ENCODE results near the gene SEMA4A.
A peak's percentile ranks its signal among the peaks of the same experiment; 100 is the strongest.
"Not testable (repeated sequence)": the region's sequence is repeated elsewhere in the genome, so short reads cannot be mapped to it uniquely, and the experiment has no call there.

Gene SEMA4A

GRCh38 chr1:156125544-156125943 lies 27.8 kb upstream of the SEMA4A start:
- H3K36me3 Mint-ChIP-seq; H3K27me3 Mint-ChIP-seq; H3K27ac Mint-ChIP-seq; H3K9me3 Mint-ChIP-seq (ENCODE audit: low read depth): not testable (repeated sequence)
- H3K4me1 Mint-ChIP-seq (ENCODE audit: low read depth): peaks cover 73% of the 10 kb centered on the region
- peak overlapping the region; percentile 59 for H3K4me3 Mint-ChIP-seq

DNA sequence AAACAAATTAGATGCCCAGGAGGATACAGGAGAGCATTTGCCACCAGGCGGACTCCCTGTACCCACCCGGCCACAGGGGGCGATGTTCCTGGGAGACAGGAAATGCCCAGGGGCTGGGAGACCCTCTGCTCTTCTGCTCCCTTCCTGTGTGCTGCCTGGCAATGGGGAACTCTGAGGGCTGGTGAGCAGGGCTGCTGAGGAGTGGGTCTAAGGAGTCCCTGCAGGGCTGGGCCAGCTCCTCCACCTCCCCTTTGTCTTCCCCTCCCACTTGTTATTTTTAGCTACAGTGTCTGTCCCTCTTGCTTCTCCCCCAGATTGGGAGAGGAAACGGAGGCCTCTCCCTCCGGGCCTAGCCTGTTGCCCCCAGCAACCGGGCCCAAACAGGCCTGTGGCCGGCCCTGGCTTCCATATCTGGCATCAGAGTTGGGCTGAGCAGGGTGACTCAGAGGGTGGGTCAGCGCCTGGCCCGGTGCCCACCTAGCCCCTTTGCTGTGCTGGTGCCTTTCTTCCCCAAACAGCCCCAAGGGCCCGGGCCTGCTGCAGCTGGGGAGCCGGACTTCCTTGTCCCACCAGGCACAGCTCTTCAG lies 27.2 kb upstream of the SEMA4A start:
- Mint-ChIP-seq H3K4me3 (peak overlapping the region; percentile 36), H3K27ac (no peak overlapping the region), H3K36me3 (peaks cover 2% of the 10 kb centered on the region), H3K9me3 (ENCODE audit: low read depth) (no peaks in the 10 kb centered on the region), H3K4me1 (ENCODE audit: low read depth) (peaks cover 72% of the 10 kb centered on the region), H3K27me3 (no peaks in the 10 kb centered on the region)

DNA sequence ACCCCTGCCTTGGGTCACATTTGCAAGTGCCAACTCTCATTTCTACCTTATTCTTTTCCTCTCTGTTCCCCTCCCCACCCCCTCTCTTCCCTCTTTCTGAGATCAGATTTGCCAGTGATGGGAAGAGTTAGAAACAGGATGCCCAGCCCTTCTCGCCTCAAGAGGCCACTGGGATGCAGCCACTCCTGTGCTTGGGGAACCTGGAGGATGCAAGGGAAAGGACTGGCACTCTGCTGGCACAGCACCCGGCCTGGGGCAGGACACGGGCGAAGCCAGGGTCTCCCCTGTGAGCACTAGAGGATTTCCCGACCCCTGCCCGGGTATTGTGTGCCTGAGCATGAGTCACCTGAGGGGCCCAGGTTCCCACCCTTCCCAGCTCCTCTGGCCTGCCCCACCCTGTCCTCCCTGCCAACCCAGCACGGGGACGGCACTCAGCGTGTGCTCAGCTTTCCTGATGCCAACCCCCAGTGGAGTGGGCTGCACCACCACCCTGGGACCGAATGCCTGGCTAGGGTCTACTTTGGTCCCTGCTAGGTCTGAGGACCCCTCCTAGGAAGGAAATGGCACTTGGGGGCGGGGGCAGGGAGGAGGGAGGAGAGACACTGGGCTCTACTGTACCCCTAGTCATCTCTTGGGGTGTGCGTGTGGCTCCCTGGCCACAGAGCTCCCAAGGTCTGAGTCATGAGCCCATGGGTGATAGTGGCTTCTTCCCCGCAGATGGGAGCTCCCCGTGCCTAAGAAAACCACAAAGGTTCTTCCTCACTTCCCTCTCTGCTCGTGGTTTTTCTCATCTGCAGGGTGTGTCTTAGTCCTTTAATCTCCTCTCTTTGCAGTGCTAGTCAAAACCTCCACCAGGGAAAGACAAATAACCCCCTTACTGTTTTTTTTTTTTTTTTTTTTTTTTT lies 26.5 kb upstream of the SEMA4A start:
- Mint-ChIP-seq H3K36me3 (peaks cover 2% of the 10 kb centered on the region), H3K9me3 (ENCODE audit: low read depth) (no peaks in the 10 kb centered on the region), H3K4me1 (ENCODE audit: low read depth) (peaks cover 72% of the 10 kb centered on the region), H3K27ac (peak overlapping the region; percentile 64), H3K4me3 (peak overlapping the region; percentile 72), H3K27me3 (no peaks in the 10 kb centered on the region)

DNA sequence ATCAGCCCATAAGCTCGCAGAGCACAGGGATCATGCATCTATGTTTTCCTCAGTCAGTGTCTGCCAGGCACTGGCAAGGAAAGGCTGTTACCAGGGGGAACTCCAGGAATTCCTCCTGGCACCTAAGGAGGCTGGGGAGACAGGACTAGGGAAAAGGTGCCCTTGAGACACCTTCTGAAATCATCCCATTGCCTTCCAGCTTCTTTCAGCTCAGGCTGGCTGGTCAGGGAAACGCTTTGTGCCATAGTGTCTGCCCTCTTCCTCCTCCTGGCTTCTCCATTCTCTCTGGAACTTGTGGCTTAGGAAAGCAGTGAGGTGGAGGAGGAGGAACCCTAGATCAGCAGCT lies 25.1 kb upstream of the SEMA4A start:
- Mint-ChIP-seq H3K4me1 (ENCODE audit: low read depth) (peaks cover 64% of the 10 kb centered on the region), H3K9me3 (ENCODE audit: low read depth) (no peaks in the 10 kb centered on the region), H3K36me3 (no peaks in the 10 kb centered on the region), H3K27me3 (no peaks in the 10 kb centered on the region), H3K4me3 (peak overlapping the region; percentile 52), H3K27ac (no peak overlapping the region)

GRCh38 chr1:156128654-156129597 lies 24.5 kb upstream of the SEMA4A start:
- no peaks in the 10 kb centered on the region for H3K27me3 Mint-ChIP-seq
- H3K27ac Mint-ChIP-seq: no peak overlapping the region
- no peaks in the 10 kb centered on the region for H3K36me3 Mint-ChIP-seq
- no peaks in the 10 kb centered on the region for H3K9me3 Mint-ChIP-seq (ENCODE audit: low read depth)
- H3K4me1 Mint-ChIP-seq (ENCODE audit: low read depth): peaks cover 57% of the 10 kb centered on the region
- H3K4me3 Mint-ChIP-seq: peak overlapping the region; percentile 52

DNA sequence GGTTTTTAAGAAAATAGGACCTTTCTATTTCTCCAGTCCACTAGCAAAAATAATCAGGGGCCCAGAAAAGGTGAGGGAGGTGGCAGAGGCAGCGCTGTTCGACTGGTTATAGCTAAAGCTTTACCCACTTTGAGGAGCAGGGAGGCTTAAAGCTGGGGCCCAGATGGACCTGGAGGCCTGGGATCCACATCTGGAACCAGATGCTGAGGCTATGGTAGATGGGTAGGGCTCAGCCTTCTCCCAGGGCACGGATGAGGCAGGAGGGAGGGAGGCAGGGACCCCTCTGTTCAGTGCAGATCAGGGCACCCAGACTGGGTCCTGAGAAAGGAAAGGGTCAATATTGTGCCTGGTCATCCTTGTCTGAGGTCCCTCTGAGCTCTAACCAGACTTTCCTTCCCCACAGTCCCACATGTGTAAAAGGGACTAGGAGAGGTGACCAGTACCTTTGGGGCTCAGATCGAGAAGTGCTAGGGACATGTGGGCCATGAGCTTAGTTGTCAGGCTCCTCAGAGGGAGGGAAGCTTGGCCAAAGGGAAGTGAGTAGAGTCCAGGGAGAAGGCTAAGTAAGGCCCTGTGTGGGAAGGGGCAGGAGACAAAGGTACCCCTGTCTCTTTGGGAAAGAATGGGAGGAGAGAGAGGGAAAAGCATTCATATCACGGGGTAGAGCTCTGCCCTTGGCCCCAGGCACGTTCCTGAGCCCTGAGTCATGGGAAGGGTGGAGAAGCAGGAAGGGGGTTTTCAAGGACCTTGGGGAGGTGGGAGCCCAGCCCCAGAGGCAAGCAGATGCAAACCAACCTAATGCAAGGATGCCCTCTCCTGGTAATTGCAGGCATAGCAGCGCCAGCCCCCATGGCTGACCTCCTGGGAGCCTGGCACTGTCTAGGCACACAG lies 23.5 kb upstream of the SEMA4A start:
- Mint-ChIP-seq H3K4me3 (no peak overlapping the region), H3K4me1 (ENCODE audit: low read depth) (peaks cover 47% of the 10 kb centered on the region), H3K9me3 (ENCODE audit: low read depth) (no peaks in the 10 kb centered on the region), H3K27ac (peak overlapping the region; percentile 70), H3K36me3 (no peaks in the 10 kb centered on the region), H3K27me3 (no peaks in the 10 kb centered on the region)

DNA sequence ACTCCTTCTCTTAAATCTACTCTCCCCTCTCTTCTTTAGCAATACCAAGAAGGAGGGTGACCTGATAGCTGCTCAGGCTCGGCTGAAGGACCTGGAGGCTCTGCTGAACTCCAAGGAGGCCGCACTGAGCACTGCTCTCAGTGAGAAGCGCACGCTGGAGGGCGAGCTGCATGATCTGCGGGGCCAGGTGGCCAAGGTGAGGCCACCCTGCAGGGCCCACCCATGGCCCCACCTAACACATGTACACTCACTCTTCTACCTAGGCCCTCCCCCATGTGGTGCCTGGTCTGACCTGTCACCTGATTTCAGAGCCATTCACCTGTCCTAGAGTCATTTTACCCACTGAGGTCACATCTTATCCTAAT lies 22.8 kb upstream of the SEMA4A start:
- H3K27me3 Mint-ChIP-seq: no peaks in the 10 kb centered on the region
- H3K4me3 Mint-ChIP-seq: no peak overlapping the region
- peaks cover 43% of the 10 kb centered on the region for H3K4me1 Mint-ChIP-seq (ENCODE audit: low read depth)
- H3K27ac Mint-ChIP-seq: no peak overlapping the region
- no peaks in the 10 kb centered on the region for H3K9me3 Mint-ChIP-seq (ENCODE audit: low read depth)
- H3K36me3 Mint-ChIP-seq: no peaks in the 10 kb centered on the region

GRCh38 chr1:156134716-156135435 lies 18.5 kb upstream of the SEMA4A start:
- no peak overlapping the region for H3K27ac Mint-ChIP-seq
- no peaks in the 10 kb centered on the region for H3K27me3 Mint-ChIP-seq
- no peak overlapping the region for H3K4me3 Mint-ChIP-seq
- H3K4me1 Mint-ChIP-seq (ENCODE audit: low read depth): peaks cover 8% of the 10 kb centered on the region
- no peaks in the 10 kb centered on the region for H3K9me3 Mint-ChIP-seq (ENCODE audit: low read depth)
- H3K36me3 Mint-ChIP-seq: peaks cover 6% of the 10 kb centered on the region

GRCh38 chr1:156135930-156136871 lies 17.2 kb upstream of the SEMA4A start:
- H3K36me3 Mint-ChIP-seq: peaks cover 6% of the 10 kb centered on the region
- H3K27ac Mint-ChIP-seq: no peak overlapping the region
- no peaks in the 10 kb centered on the region for H3K9me3 Mint-ChIP-seq (ENCODE audit: low read depth)
- no peaks in the 10 kb centered on the region for H3K4me1 Mint-ChIP-seq (ENCODE audit: low read depth)
- H3K4me3 Mint-ChIP-seq: no peak overlapping the region
- H3K27me3 Mint-ChIP-seq: no peaks in the 10 kb centered on the region

- H3K27ac Mint-ChIP-seq: no peak overlapping the region
- no peaks in the 10 kb centered on the region for H3K27me3 Mint-ChIP-seq
- no peaks in the 10 kb centered on the region for H3K9me3 Mint-ChIP-seq (ENCODE audit: low read depth)
- H3K4me1 Mint-ChIP-seq (ENCODE audit: low read depth): no peaks in the 10 kb centered on the region
- no peak overlapping the region for H3K4me3 Mint-ChIP-seq
- peaks cover 6% of the 10 kb centered on the region for H3K36me3 Mint-ChIP-seq
These were observed 16.4 kb upstream of the SEMA4A start for GRCh38 chr1:156136970-156137483.

DNA sequence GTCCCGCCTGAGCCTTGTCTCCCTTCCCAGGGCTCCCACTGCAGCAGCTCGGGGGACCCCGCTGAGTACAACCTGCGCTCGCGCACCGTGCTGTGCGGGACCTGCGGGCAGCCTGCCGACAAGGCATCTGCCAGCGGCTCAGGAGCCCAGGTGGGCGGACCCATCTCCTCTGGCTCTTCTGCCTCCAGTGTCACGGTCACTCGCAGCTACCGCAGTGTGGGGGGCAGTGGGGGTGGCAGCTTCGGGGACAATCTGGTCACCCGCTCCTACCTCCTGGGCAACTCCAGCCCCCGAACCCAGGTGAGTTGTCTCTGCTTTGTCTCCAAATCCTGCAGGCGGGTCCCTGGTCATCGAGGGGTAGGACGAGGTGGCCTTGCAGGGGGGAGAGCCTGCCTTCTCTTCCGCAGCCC lies 14.9 kb upstream of the SEMA4A start:
- H3K4me3 Mint-ChIP-seq: no peak overlapping the region
- no peaks in the 10 kb centered on the region for H3K27me3 Mint-ChIP-seq
- H3K9me3 Mint-ChIP-seq (ENCODE audit: low read depth): no peaks in the 10 kb centered on the region
- H3K4me1 Mint-ChIP-seq (ENCODE audit: low read depth): no peaks in the 10 kb centered on the region
- no peak overlapping the region for H3K27ac Mint-ChIP-seq
- peaks cover 6% of the 10 kb centered on the region for H3K36me3 Mint-ChIP-seq

DNA sequence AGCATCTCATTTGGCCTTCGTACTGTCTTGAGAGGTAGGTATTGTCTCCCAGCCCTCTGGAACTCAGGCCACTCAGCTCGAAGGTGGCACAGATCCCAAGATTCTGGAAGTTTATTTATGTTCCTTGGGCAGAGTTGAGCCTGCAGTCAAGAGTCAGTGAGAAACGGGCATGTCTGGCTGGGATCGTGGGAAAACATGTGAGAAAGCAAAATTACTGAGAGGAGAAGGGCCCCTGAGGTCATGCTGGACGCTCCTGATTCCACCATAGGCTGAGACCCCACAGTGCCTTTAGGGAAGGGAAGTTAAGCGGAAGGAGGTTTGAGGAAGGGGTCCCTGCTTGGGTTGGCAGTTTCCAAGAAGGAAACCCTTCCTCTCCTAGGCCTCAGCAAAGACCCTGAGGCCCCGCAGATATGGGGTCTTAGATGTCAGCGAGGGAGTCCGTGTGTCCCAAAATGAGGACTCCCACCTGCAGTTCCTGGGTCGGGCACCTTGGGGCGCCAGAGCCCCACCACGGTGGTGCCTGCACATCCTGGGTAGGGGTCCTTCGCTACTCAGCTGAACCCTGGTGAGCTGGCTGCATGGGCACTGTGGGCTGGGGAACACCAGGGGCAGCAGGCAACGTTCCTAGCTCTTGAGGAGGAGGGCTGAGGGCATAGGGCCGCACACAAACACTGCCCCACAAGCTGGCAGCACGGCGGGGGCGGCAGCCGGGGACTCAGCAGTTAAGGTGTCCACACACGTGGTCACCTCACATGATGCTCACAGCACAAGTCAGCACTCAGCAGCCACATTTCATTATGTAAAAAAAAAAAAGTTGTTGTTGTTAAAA lies 12.3 kb upstream of the SEMA4A start:
- peaks cover 6% of the 10 kb centered on the region for H3K36me3 Mint-ChIP-seq
- H3K27ac Mint-ChIP-seq: no peak overlapping the region
- no peaks in the 10 kb centered on the region for H3K27me3 Mint-ChIP-seq
- peaks cover 6% of the 10 kb centered on the region for H3K4me1 Mint-ChIP-seq (ENCODE audit: low read depth)
- no peaks in the 10 kb centered on the region for H3K9me3 Mint-ChIP-seq (ENCODE audit: low read depth)
- H3K4me3 Mint-ChIP-seq: no peak overlapping the region
